Head of caudate nucleus (tissue), 42 donors: ENCODE data around the gene TGIF2.
"Not testable (repeated sequence)": the region's sequence is repeated elsewhere in the genome, so short reads cannot be mapped to it uniquely, and the experiment has no call there.

Experiments used
- DNase-seq, 42 donors: peaks; one replicate each; pipeline versions ENCODE4 v3.0.0 to v3.0.0-alpha.2; 2020 to 2021; ENCODE audit warnings: mixed read lengths in 7 of 42
- intact Hi-C: fragments of 100-400 bp; cut with DNase I; formaldehyde crosslinking; loops from one replicate; pipeline ENCODE4 v1.15.0; 2022

TGIF2 gene

GRCh38 chr20:36632487-36633284 is 59.3 kb downstream of the TGIF2 start:
- intact Hi-C loops: no loop called here
- DNase-seq: no peak

GRCh38 chr20:36633285-36633772 is 59.9 kb downstream of the TGIF2 start:
- no peak for DNase-seq
- intact Hi-C loops: no loop called here

- DNase-seq: no peak
- intact Hi-C loops: no loop called here
Measured at GRCh38 chr20:36634342-36634741, 60.9 kb downstream of the TGIF2 start.

GRCh38 chr20:36638876-36639400 is 65.5 kb downstream of the TGIF2 start:
- intact Hi-C loops, DNase-seq: not testable (repeated sequence)

- intact Hi-C loops: no loop called here
- DNase-seq: no peak
Measured at GRCh38 chr20:36641506-36641843, 68.1 kb downstream of the TGIF2 start.

- intact Hi-C loops: no loop called here
- no peak for DNase-seq
Measured at GRCh38 chr20:36642136-36642535, 68.7 kb downstream of the TGIF2 start.
